H9 (cell line): ENCODE results near the gene RNASEH2B. TPM values are rescaled to one million over a fixed set of nuclear protein-coding genes. Genes with fewer than 3 reads are reported as not detected.

Source experiments
- DNase-seq: peaks from one replicate; pipeline ENCODE4 v3.0.0-alpha.2; 2017
- H2AFZ ChIP-seq: one replicate; pipeline ENCODE4 v1.6.1; 2013; ENCODE audit warnings: mild to moderate bottlenecking, low read length, control low read depth, moderate library complexity
- H2AK5ac ChIP-seq: 2 replicates; pipeline ENCODE4 v1.6.1; 2013; ENCODE audit warnings: low read length, control low read depth, mixed read lengths; ENCODE audit not compliant: insufficient read length
- H2BK120ac ChIP-seq: one replicate; pipeline ENCODE4 v1.6.1; 2013; ENCODE audit warnings: low read depth, mild to moderate bottlenecking, low read length, control low read depth, inconsistent platforms; ENCODE audit not compliant: poor library complexity, severe bottlenecking
- H2BK12ac ChIP-seq: 2 replicates; pipeline ENCODE4 v1.6.1; 2013; ENCODE audit warnings: low read length, control low read depth, mixed read lengths, low read depth; ENCODE audit not compliant: insufficient read length
- H2BK15ac ChIP-seq: 2 replicates; pipeline ENCODE4 v1.6.1; 2013; ENCODE audit warnings: low read depth, low read length, control low read depth
- H2BK20ac ChIP-seq: one replicate; pipeline ENCODE4 v1.6.1; 2013; ENCODE audit warnings: low read depth, mild to moderate bottlenecking, low read length, control low read depth, inconsistent platforms; ENCODE audit not compliant: poor library complexity, severe bottlenecking
- H2BK5ac ChIP-seq: 2 replicates; pipeline ENCODE4 v1.6.1; 2013; ENCODE audit warnings: low read length, control low read depth, mixed read lengths; ENCODE audit not compliant: insufficient read length
- H3K14ac ChIP-seq: 2 replicates; pipeline ENCODE4 v1.6.1; 2013; ENCODE audit warnings: low read length, control low read depth; ENCODE audit not compliant: insufficient read depth
- H3K18ac ChIP-seq: 2 replicates; pipeline ENCODE4 v1.6.1; 2013; ENCODE audit warnings: low read depth, mild to moderate bottlenecking, mixed read lengths, low read length, control low read depth; ENCODE audit not compliant: insufficient read length
- H3K23ac ChIP-seq: 2 replicates; pipeline ENCODE4 v1.6.1; 2013; ENCODE audit warnings: low read length, control low read depth, mixed read lengths, low read depth; ENCODE audit not compliant: insufficient read length
- H3K23me2 ChIP-seq: 2 replicates; pipeline ENCODE4 v1.6.1; 2013; ENCODE audit warnings: low read depth, mild to moderate bottlenecking, mixed read lengths, low read length, control low read depth; ENCODE audit not compliant: insufficient read length, poor library complexity, severe bottlenecking
- H3K27ac ChIP-seq: 2 replicates; pipeline ENCODE4 v1.5.1; 2013; ENCODE audit warnings: low read length, control low read depth, mixed read lengths, low read depth; ENCODE audit not compliant: insufficient read length
- H3K27me3 ChIP-seq: 2 replicates; pipeline ENCODE4 v1.6.1; 2013; ENCODE audit warnings: low read length, control low read depth, inconsistent platforms; ENCODE audit not compliant: insufficient read depth
- H3K4ac ChIP-seq: 2 replicates; pipeline ENCODE4 v1.6.1; 2013; ENCODE audit warnings: low read depth, mild to moderate bottlenecking, control low read depth, inconsistent platforms, low read length, moderate library complexity
- H3K4me1 ChIP-seq: 2 replicates; pipeline ENCODE4 v1.6.1; 2013; ENCODE audit warnings: low read length, control low read depth, inconsistent platforms; ENCODE audit not compliant: insufficient read depth
- H3K4me2 ChIP-seq: 2 replicates; pipeline ENCODE4 v1.6.1; 2013; ENCODE audit warnings: low read length, control low read depth, mixed read lengths; ENCODE audit not compliant: insufficient read length, insufficient read depth
- H3K56ac ChIP-seq: 2 replicates; pipeline ENCODE4 v1.6.1; 2013; ENCODE audit warnings: low read depth, mild to moderate bottlenecking, mixed read lengths, low read length, control low read depth; ENCODE audit not compliant: insufficient read length
- H3K79me1 ChIP-seq: 2 replicates; pipeline ENCODE4 v1.6.1; 2013; ENCODE audit warnings: low read depth, mild to moderate bottlenecking, moderate library complexity, low read length, control low read depth, inconsistent platforms; ENCODE audit not compliant: insufficient read depth, poor library complexity, severe bottlenecking
- H3K79me2 ChIP-seq: 2 replicates; pipeline ENCODE4 v1.6.1; 2013; ENCODE audit warnings: low read length, control low read depth, inconsistent platforms; ENCODE audit not compliant: insufficient read depth
- H3K9ac ChIP-seq: 2 replicates; pipeline ENCODE4 v1.6.1; 2013; ENCODE audit warnings: low read length, control low read depth, mixed read lengths; ENCODE audit not compliant: insufficient read length; ENCODE audit errors: extremely low read depth
- H3K9me3 ChIP-seq: one replicate; pipeline ENCODE4 v1.6.1; 2013; ENCODE audit warnings: low read depth, low read length, inconsistent platforms; ENCODE audit not compliant: control insufficient read depth
- H3T11ph ChIP-seq: one replicate; pipeline ENCODE4 v1.6.1; 2013; ENCODE audit warnings: mild to moderate bottlenecking, low read length, control low read depth, inconsistent platforms
- H4K20me1 ChIP-seq: one replicate; pipeline ENCODE4 v1.6.1; 2013; ENCODE audit not compliant: control insufficient read depth, insufficient read length, insufficient read depth
- H4K5ac ChIP-seq: 2 replicates; pipeline ENCODE4 v1.6.1; 2013; ENCODE audit warnings: low read depth, mild to moderate bottlenecking, mixed read lengths, low read length, control low read depth; ENCODE audit not compliant: insufficient read length
- H4K8ac ChIP-seq: replicated peaks from 2 replicates; pipeline ENCODE4 v1.6.1; 2013; ENCODE audit warnings: low read length, control low read depth, mixed read lengths, low read depth; ENCODE audit not compliant: insufficient read length
- H4K91ac ChIP-seq: 2 replicates; pipeline ENCODE4 v1.6.1; 2013; ENCODE audit warnings: low read depth, mild to moderate bottlenecking, moderate library complexity, mixed read lengths, low read length, control low read depth; ENCODE audit not compliant: insufficient read length
- H3K27ac Mint-ChIP-seq, 3 experiments: 2 replicates in 2 of 3; 3 replicates in 1 of 3; pipeline ENCODE4 v1.8.0; 2020 to 2021; ENCODE audit warnings: mixed read lengths in 3 of 3, mild to moderate bottlenecking in 1 of 3, moderate library complexity in 1 of 3
- H3K27me3 Mint-ChIP-seq: 2 replicates; pipeline ENCODE4 v1.8.0; 2021; ENCODE audit warnings: low read depth, mild to moderate bottlenecking, moderate library complexity, mixed read lengths
- H3K36me3 Mint-ChIP-seq, 3 experiments: 2 replicates in 2 of 3; 3 replicates in 1 of 3; pipeline ENCODE4 v1.8.0; 2020 to 2021; ENCODE audit warnings: low read depth in 3 of 3, mixed read lengths in 3 of 3; ENCODE audit not compliant: insufficient read depth in 1 of 3
- H3K4me1 Mint-ChIP-seq, 2 experiments: 2 replicates each; pipeline ENCODE4 v1.8.0; 2020; ENCODE audit warnings: mixed read lengths in 2 of 2
- H3K4me3 Mint-ChIP-seq, 2 experiments: 2 replicates in 1 of 2; 3 replicates in 1 of 2; pipeline ENCODE4 v1.8.0; 2020 to 2021; ENCODE audit warnings: mild to moderate bottlenecking in 2 of 2, mixed read lengths in 2 of 2, moderate library complexity in 1 of 2
- H3K9me3 Mint-ChIP-seq, 2 experiments: 2 replicates in 1 of 2; 3 replicates in 1 of 2; pipeline ENCODE4 v1.8.0; 2020; ENCODE audit warnings: mild to moderate bottlenecking in 2 of 2, mixed read lengths in 2 of 2, moderate library complexity in 1 of 2
- CTCF ChIP-seq: fragments of 200-600 bp; sonication (generic); conservative IDR thresholded peaks from 3 replicates; pipeline ENCODE4 v1.8.0; 2021; ENCODE audit warnings: antibody characterized with exemption, mild to moderate bottlenecking
- WGBS: extraction: QIAGEN DNeasy Blood & Tissue Kit; methylation state at CpG from one replicate; pipeline ENCODE4 v1.1.7; 2013; ENCODE audit warnings: missing lambda C conversion rate, low lambda C conversion rate, mixed read lengths; ENCODE audit not compliant: insufficient read length; ENCODE audit errors: extremely low coverage; 5-methylcytosine and 5-hydroxymethylcytosine counted together
- total RNA-seq: library from RNA; stranded (reverse); gene quantifications from 2 replicates; pipeline ENCODE4 v1.2.1, GENCODE V29; 2021

Gene RNASEH2B
- total RNA-seq, 1 experiment from 2014 or later = 53.9 TPM

- Histone ChIP-seq H2AK5ac (no peak overlapping the region), H3K23me2 (no peaks in the 10 kb centered on the region), H3K4me2 (no peak overlapping the region), H4K20me1 (no peaks in the 10 kb centered on the region), H3K9me3 (no peaks in the 10 kb centered on the region), H3K9ac (no peak overlapping the region), H3K27me3 (no peaks in the 10 kb centered on the region), H4K91ac (no peak overlapping the region), H4K5ac (no peak overlapping the region), H4K8ac (no peak overlapping the region), H3K4ac (no peak overlapping the region), H3K4me1 (no peaks in the 10 kb centered on the region), H3K23ac (no peak overlapping the region), H3K79me1 (no peaks in the 10 kb centered on the region), H3T11ph (no peak overlapping the region), H2BK5ac (no peak overlapping the region), H2BK120ac (no peak overlapping the region), H2BK15ac (no peak overlapping the region), H2BK20ac (no peak overlapping the region), H2BK12ac (no peak overlapping the region), H3K18ac (no peak overlapping the region), H2AFZ (no peak overlapping the region), H3K79me2 (no peaks in the 10 kb centered on the region), H3K27ac (no peak overlapping the region), H3K14ac (no peak overlapping the region), H3K56ac (no peak overlapping the region)
- no peaks in the 10 kb centered on the region; a peak in 1 of 7 replicates for H3K36me3 Mint-ChIP-seq
- no peaks in the 10 kb centered on the region; a peak in 1 of 5 replicates for H3K9me3 Mint-ChIP-seq
- no CpG with 5 or more reads among the region's 1 CpG for WGBS
- H3K27ac Mint-ChIP-seq = no peak overlapping the region
- H3K27me3 Mint-ChIP-seq = no peaks in the 10 kb centered on the region
- peaks cover 4 to 6% of the 10 kb centered on the region in 2 experiments; a peak in 3 of 4 replicates for H3K4me1 Mint-ChIP-seq
- DNase-seq = no peak
- no peak overlapping the region for H3K4me3 Mint-ChIP-seq
- TF ChIP-seq CTCF = no peak
These were observed 38.2 kb upstream of the RNASEH2B start for GRCh38 chr13:50871405-50871804.
